GM21528 (cell line): ENCODE measurements around the gene ODAD2.
"Not testable (repeated sequence)": the region's sequence is repeated elsewhere in the genome, so short reads cannot be mapped to it uniquely, and the experiment has no call there.

ENCODE experiments used
- ATAC-seq: cut with Tn5 transposase; IDR thresholded peaks from one replicate; pipeline ENCODE4 v1.9.1; 2021; ENCODE audit warnings: mild to moderate bottlenecking, moderate library complexity; ENCODE audit not compliant: unreplicated experiment, low FRiP score

ODAD2 gene, protein sequence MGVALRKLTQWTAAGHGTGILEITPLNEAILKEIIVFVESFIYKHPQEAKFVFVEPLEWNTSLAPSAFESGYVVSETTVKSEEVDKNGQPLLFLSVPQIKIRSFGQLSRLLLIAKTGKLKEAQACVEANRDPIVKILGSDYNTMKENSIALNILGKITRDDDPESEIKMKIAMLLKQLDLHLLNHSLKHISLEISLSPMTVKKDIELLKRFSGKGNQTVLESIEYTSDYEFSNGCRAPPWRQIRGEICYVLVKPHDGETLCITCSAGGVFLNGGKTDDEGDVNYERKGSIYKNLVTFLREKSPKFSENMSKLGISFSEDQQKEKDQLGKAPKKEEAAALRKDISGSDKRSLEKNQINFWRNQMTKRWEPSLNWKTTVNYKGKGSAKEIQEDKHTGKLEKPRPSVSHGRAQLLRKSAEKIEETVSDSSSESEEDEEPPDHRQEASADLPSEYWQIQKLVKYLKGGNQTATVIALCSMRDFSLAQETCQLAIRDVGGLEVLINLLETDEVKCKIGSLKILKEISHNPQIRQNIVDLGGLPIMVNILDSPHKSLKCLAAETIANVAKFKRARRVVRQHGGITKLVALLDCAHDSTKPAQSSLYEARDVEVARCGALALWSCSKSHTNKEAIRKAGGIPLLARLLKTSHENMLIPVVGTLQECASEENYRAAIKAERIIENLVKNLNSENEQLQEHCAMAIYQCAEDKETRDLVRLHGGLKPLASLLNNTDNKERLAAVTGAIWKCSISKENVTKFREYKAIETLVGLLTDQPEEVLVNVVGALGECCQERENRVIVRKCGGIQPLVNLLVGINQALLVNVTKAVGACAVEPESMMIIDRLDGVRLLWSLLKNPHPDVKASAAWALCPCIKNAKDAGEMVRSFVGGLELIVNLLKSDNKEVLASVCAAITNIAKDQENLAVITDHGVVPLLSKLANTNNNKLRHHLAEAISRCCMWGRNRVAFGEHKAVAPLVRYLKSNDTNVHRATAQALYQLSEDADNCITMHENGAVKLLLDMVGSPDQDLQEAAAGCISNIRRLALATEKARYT

GRCh38 chr10:27998954-27999275 is at the start of gene ODAD2:
Gene ODAD2 (minus strand): TSS chr10:27999079. CDS start chr10:27995142, 3,937 bp downstream.
- ATAC-seq: no peak

GRCh38 chr10:28047061-28047460 is 48.2 kb upstream of the ODAD2 start:
- no peak for ATAC-seq

- no peak for ATAC-seq
Measured at GRCh38 chr10:28046579-28046978, 47.7 kb upstream of the ODAD2 start.

- no peak for ATAC-seq
Measured at GRCh38 chr10:28043941-28044340, 45.1 kb upstream of the ODAD2 start.

DNA sequence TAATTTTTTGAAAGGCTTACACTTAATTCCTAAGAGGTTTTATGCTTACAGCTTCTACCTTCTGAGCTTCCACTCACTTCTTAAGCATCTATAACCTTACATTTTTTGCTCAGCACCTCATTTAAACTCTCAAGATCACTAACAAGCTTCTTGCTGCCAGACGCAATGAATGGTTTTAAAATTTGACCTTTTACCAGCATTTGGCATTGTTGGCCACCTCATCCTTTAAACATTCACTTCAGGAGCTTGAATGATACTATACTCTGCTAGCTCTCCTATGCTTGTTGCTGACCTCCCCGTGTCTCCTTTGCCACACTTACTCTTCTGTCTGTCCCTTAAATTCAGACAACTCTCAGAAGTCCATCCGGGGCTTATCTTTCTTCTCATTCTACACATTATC is 37.7 kb upstream of the ODAD2 start:
- ATAC-seq: no peak

GRCh38 chr10:28020993-28021982 is 22.4 kb upstream of the ODAD2 start:
- no peak for ATAC-seq

GRCh38 chr10:28020080-28020860 is 21.4 kb upstream of the ODAD2 start:
- ATAC-seq: no peak

DNA sequence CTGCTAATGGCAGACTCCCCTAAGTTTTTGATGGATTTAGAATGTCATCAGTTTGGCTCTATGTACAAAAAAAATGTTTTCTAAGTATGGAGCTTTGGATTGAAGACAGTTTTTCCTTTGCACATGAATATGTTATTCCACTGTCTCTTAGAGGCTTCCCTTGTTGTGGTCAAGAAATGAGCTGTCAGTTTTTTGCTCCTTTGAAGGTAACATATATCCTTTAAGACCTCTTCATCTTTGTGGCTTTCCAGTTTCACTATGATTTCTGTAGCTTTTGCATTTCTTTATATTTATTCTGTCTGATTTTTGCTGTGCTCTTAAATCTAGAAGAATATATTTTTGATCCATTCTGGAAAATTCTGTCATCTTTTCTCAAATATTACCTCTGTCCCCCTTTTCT is 15.8 kb upstream of the ODAD2 start:
- no peak for ATAC-seq

DNA sequence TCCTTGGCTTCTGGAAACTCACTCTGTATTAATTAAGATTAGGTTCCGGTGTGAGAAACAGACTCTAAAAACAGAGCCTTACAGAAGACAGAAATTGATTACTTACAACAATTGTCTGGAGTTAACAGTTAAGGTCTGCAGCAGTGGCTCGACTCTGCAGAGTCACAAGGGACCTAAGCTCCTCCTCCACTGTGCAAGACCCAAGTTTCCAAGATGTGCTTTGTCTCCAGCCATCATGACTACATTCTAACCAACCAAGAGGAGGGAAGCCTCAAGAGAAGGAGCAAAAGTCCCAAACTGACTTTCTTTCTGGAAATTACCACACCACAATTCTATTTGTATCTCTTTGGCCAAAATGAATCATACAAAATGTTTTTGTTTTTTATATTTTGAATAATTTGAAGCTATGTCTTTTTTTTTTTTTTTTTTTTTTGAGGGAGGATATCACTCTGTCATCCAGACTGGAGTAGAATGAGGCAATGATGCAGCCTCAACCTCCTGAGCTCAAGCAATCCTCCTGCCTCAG is 14.2 kb upstream of the ODAD2 start:
- ATAC-seq: no peak

DNA sequence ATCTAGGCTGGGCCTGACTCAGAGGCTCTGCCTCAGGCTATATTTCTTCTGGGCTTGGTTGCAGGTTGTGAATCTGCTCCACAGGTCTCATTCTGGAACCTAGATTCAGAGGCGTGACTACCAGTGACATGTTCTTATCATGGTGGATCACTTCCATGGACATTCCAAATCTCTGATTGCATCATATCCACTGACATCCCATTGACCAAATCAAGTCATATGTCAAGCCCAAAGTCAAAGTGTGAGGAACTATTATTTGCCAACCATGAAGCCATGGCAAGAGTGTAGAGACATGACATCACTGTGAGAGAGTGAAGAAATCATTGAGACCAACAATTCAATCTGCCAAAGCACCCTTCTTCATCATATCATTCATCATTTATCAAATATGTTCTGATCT is 11.9 kb upstream of the ODAD2 start:
- no peak for ATAC-seq

DNA sequence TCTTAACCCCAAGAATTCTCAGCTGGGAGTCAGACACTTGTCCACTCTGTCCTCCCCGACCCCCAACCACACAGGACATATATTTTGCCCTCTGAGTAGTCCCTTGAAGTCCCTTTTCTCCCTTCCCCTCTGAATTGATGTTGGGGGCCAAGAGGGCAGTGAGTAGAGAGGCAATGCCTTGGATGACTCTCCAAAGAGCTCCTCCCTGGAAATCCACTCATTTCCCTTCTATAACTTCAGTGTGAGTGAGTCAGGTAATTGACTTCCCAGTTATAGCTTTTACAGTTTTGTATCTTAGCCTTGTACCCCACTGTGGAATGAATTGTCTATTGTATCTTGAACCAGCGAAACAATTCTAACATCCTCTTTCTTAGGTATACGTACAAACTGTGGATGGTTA is 9.2 kb upstream of the ODAD2 start:
- no peak for ATAC-seq

DNA sequence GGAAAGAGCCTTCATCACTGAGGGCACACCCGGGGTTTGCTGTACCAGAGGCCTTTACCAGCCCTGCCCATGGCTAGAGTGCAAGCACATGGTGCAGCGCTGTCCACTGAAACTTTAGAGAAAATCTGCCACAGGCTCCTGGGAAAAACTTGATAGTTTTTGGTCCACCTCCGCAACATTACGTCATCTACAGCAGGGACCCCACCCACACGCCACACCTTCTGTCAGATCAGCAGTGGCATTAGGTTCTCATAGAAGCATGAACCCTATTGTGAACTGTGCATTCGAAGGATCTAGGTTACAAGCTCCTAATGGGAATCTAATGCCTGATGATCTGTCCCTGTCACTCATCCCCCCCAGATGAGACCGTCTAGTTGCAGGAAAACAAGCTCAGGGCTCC is 2.5 kb upstream of the ODAD2 start:
- no peak for ATAC-seq

GRCh38 chr10:27998178-27998953 is 513 bp downstream of the ODAD2 start:
- ATAC-seq: no peak

- no peak for ATAC-seq
Measured at GRCh38 chr10:27997865-27998177, 1.1 kb downstream of the ODAD2 start.

- ATAC-seq: no peak
Measured at GRCh38 chr10:27995311-27995710, 3.6 kb downstream of the ODAD2 start.

GRCh38 chr10:27989357-27989756 is 9.5 kb downstream of the ODAD2 start:
- not testable (repeated sequence) for ATAC-seq

- ATAC-seq: no peak
Measured at GRCh38 chr10:27986821-27987220, 12.1 kb downstream of the ODAD2 start.

DNA sequence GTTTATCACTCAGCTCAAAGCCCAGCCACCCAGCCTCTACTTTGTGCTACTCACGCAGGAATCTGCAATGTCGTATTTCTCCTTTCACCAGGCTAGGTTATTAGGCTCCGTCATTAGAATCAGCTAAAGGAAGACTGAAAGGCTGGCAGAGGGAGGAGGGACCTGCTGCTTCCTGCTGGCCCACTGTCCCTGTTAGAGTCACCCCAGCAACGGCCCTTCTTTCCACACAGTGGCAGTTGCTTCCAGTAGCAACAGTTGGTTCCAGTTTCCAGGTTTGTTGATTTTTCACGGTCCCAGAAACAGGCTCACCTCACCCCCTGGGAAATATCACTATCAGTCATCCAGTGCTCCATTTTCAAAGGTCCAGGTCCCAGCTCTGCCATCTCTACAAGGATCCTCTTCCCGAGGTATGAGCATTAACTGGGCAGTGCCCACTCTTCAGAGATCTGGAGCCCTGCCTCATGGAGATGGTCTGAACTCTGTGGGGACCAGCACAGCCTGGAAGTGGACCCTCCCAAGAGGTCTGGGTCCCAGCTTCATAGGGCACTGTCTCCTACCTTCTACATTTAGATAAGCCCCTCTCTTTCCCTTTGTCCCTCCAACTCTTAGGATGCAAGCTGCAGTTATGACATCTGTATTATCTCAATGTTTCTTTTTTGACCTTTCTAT is 15.9 kb downstream of the ODAD2 start:
- no peak for ATAC-seq
